Prostate gland (tissue), 2 donors: ENCODE results near the gene ACP4.

ENCODE experiments used
- CTCF ChIP-seq, 4 experiments: fragments of 200-600 bp in 2 of 4; fragments of 450-650 bp in 2 of 4; sonication (generic) in 2 of 4; IDR thresholded peaks; 1 replicate in 3 of 4; 2 replicates in 1 of 4; pipeline ENCODE4 v1.5.1; 2016 to 2019; ENCODE audit warnings: antibody characterized with exemption in 4 of 4, mild to moderate bottlenecking in 2 of 4, moderate library complexity in 2 of 4
- POLR2A ChIP-seq: fragments of 450-650 bp; IDR thresholded peaks from one replicate; pipeline ENCODE4 v1.6.1; 2016; ENCODE audit warnings: antibody characterized with exemption, mild to moderate bottlenecking
- POLR2AphosphoS5 ChIP-seq: sonication (generic); formaldehyde crosslinking; IDR thresholded peaks from one replicate; pipeline ENCODE4 v1.6.1; 2017; ENCODE audit warnings: antibody characterized with exemption

GRCh38 chr19:50844296-50844935 lies 54.2 kb downstream of the ACP4 start:
- TF ChIP-seq CTCF (IDR thresholded peaks at IDR 0.05) = no peak
- TF ChIP-seq POLR2A = no peak
- no peak for TF ChIP-seq POLR2AphosphoS5
